ENCODE results near the gene GPR137C.

- TF ChIP-seq CEBPB (IDR thresholded peaks at IDR 0.05; ENCODE audit: low read depth) (no peak), SP1 (IDR thresholded peaks at IDR 0.05; ENCODE audit: low read depth) (no peak), POLR2AphosphoS5 (IDR thresholded peaks at IDR 0.05; ENCODE audit: low read depth, low read length) (no peak)
Measured at GRCh38 chr14:52575858-52576257, 23.2 kb downstream of the GPR137C start.

Measured in HCT116 (cell line).